Panc1 (cell line): ENCODE data around the gene SMTN. TPM values are rescaled to one million over a fixed set of nuclear protein-coding genes. Genes with fewer than 3 reads are reported as not detected.

Experiments
- ATAC-seq: fragments of 200-7000 bp; cut with Tn5 transposase; 2 replicates; pipeline ENCODE4 v1.9.1; 2020; ENCODE audit warnings: mild to moderate bottlenecking, moderate library complexity
- BruUV-seq: library from RNA; stranded (reverse); fragments of 400-500 nt; replicated peaks from 2 replicates; lab custom pipeline; 2021; lab: Mats Ljungman, UMichigan
- CTCF ChIA-PET: fragments of 300-600 bp; sonication (Branson Sonifier 250); formaldehyde crosslinking; loops from one replicate; lab custom pipeline; 2022; ENCODE audit warnings: antibody characterized with exemption; lab: Charles Lee
- POLR2A ChIA-PET: fragments of 300-600 bp; sonication (Branson Sonifier 250); formaldehyde crosslinking; loops from one replicate; lab custom pipeline; 2022; ENCODE audit warnings: antibody characterized with exemption; lab: Charles Lee
- DNase-seq: peaks from one replicate; pipeline ENCODE4 v3.0.0-alpha.2; 2010; ENCODE audit warnings: low read depth, low spot score
- H3K27ac ChIP-seq: 2 replicates; pipeline ENCODE4 v1.5.1; 2011; ENCODE audit warnings: mild to moderate bottlenecking, low read length, inconsistent platforms
- H3K27me3 ChIP-seq: fragments of 200-500 bp; sonication (Bioruptor generic); 2 replicates; pipeline ENCODE4 v1.6.0; 2014; ENCODE audit warnings: low read length, inconsistent platforms; ENCODE audit not compliant: control insufficient read depth, insufficient read depth
- H3K36me3 ChIP-seq: fragments of 200-500 bp; sonication (Bioruptor generic); 2 replicates; pipeline ENCODE4 v1.5.1; 2014; ENCODE audit warnings: inconsistent platforms, mild to moderate bottlenecking, low read length, moderate library complexity; ENCODE audit not compliant: control insufficient read depth, insufficient read depth
- H3K4me1 ChIP-seq: 2 replicates; pipeline ENCODE4 v1.5.1; 2011; ENCODE audit warnings: inconsistent platforms, mild to moderate bottlenecking, low read length, moderate library complexity; ENCODE audit not compliant: control insufficient read depth, insufficient read depth
- H3K4me3 ChIP-seq, 2 experiments: 2 replicates each; pipeline ENCODE4 v1.5.1; 2011 to 2012; ENCODE audit warnings: low read depth in 2 of 2, low read length in 2 of 2, mild to moderate bottlenecking in 2 of 2, inconsistent platforms in 1 of 2, moderate library complexity in 1 of 2
- H3K9me3 ChIP-seq: fragments of 200-500 bp; sonication (Bioruptor generic); 2 replicates; pipeline ENCODE4 v1.5.1; 2014; ENCODE audit warnings: low read depth, mild to moderate bottlenecking, inconsistent platforms, low read length, moderate library complexity; ENCODE audit not compliant: control insufficient read depth, insufficient read depth
- CTCF ChIP-seq: fragments of 450-650 bp; IDR thresholded peaks from 2 replicates; pipeline ENCODE4 v1.5.1; 2017; ENCODE audit warnings: mild to moderate bottlenecking
- POLR2AphosphoS5 ChIP-seq: IDR thresholded peaks from 2 replicates; pipeline ENCODE4 v1.6.1; 2012; ENCODE audit warnings: mild to moderate bottlenecking, low read depth, low read length, moderate library complexity
- REST ChIP-seq, 2 experiments: IDR thresholded peaks; 2 replicates each; pipeline ENCODE4 v1.6.1; 2011 to 2012; ENCODE audit warnings: low read depth in 2 of 2, control low read depth in 1 of 2, low read length in 1 of 2, mild to moderate bottlenecking in 1 of 2, moderate library complexity in 1 of 2; ENCODE audit not compliant: insufficient read depth in 1 of 2
- SIN3A ChIP-seq: IDR thresholded peaks from 2 replicates; pipeline ENCODE4 v1.6.1; 2012; ENCODE audit warnings: low read depth, mild to moderate bottlenecking, low read length, moderate library complexity, borderline replicate concordance; ENCODE audit not compliant: insufficient read depth
- TCF7L2 ChIP-seq: IDR thresholded peaks from 2 replicates; pipeline ENCODE4 v1.6.1; 2011; ENCODE audit warnings: mild to moderate bottlenecking, low read depth, low read length, inconsistent platforms
- in situ Hi-C: cut with HindIII; loops from 2 replicates; pipeline ENCODE4 v1.10.0; 2016; ENCODE audit warnings: low sequenced_read_pairs, low pct_unique_long_range_greater_than_20kb
- intact Hi-C: fragments of 100-400 bp; cut with micrococcal nuclease; formaldehyde crosslinking; loops from one replicate; pipeline ENCODE4 v1.10.0; 2022; ENCODE audit not compliant: unreplicated experiment
- total RNA-seq: library from RNA; stranded (reverse); gene quantifications from one replicate; pipeline ENCODE4 v1.2.1, GENCODE V29; 2021; ENCODE audit not compliant: unreplicated experiment

The SMTN gene
- total RNA-seq, 1 experiment from 2014 or later, result 71.7 TPM

- ATAC-seq (no peak), DNase-seq (no peak)
- CTCF ChIA-PET, result interaction anchor here (0.5 kb wide), 1 partner anchor 25 kb away, joined by 8 read pairs; no protein-coding TSS in a partner anchor
- POLR2A ChIA-PET, result no interaction called here
- TF ChIP-seq SIN3A, result no peak
- no peak for TF ChIP-seq TCF7L2
- no peak for TF ChIP-seq POLR2AphosphoS5
- no peak for TF ChIP-seq REST (IDR thresholded peaks at IDR 0.05; ENCODE audit: insufficient read depth in 1 of 2, low read depth in 2 of 2, low read length in 1 of 2)
- no peak for TF ChIP-seq CTCF
- intact Hi-C loops, result no loop called here
- H3K27me3 ChIP-seq, result no peaks in the 10 kb centered on the region
- H3K36me3 ChIP-seq, result no peaks in the 10 kb centered on the region
- H3K4me1 ChIP-seq, result no peaks in the 10 kb centered on the region
- H3K4me3 ChIP-seq, result no peak overlapping the region
- in situ Hi-C loops, result no loop called here
- no peaks in the 10 kb centered on the region for H3K9me3 ChIP-seq
- BruUV-seq, result no TSS peak
- no peak overlapping the region for H3K27ac ChIP-seq
Measured at GRCh38 chr22:31134688-31135087, 53.6 kb downstream of the SMTN start.

- CTCF ChIA-PET, result no interaction called here
- no TSS peak for BruUV-seq
Measured at GRCh38 chr22:31135706-31136105, 54.6 kb downstream of the SMTN start.

More at GRCh38 chr22:31135706-31136105, 54.6 kb downstream of the SMTN start:
- Histone ChIP-seq H3K4me3 (no peak overlapping the region), H3K9me3 (no peaks in the 10 kb centered on the region), H3K4me1 (no peaks in the 10 kb centered on the region), H3K36me3 (no peaks in the 10 kb centered on the region), H3K27me3 (no peaks in the 10 kb centered on the region), H3K27ac (no peak overlapping the region)
- POLR2A ChIA-PET, result no interaction called here
- DNase-seq, result no peak
- intact Hi-C loops, result no loop called here
- ATAC-seq, result no peak
- in situ Hi-C loops, result no loop called here
- TF ChIP-seq SIN3A (no peak), TCF7L2 (no peak), CTCF (no peak), POLR2AphosphoS5 (no peak), REST (IDR thresholded peaks at IDR 0.05; ENCODE audit: insufficient read depth in 1 of 2, low read depth in 2 of 2, low read length in 1 of 2) (no peak)
